ENCODE measurements around the gene ROBO1.
"Not testable (repeated sequence)": the region's sequence is repeated elsewhere in the genome, so short reads cannot be mapped to it uniquely, and the experiment has no call there.

ROBO1 gene

DNA sequence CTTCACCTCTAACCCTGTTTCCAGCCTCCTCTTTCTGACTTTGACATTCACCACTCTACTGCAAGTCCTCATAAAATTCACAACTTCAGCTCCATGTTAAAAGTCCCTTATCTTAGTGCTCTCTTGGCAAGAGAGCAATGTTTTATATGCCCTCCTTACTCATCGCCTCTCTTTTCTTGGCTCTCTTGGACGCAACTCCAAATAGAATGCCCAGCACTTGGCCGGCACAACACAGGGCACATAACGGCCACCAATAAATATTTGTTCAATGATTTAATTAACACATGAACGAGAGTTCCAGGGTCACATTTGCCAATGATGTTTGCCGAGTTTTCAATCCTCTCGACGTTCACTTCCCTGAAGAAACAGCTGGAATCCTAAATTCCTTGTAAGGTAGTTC, 401.4 kb downstream of the ROBO1 start:
- DNase-seq: no peak

DNA sequence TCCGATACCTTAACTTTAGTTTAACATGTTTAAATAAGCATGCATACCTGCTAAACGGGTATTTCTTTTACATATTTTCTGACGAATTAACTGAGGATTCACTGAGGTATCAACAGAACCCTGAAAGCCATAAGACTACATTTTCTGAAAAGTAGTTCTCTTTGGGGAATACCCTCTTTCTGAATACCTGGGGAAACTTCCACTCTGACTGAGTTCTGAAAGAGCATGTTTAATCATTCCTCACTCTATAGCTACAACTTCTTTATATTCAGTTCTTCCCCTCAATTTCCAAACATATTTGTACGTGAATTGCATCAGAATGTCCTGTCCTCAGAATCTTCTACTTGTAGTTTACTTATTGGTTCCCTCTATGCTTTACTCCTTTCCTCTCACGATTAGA, 403.0 kb downstream of the ROBO1 start:
- DNase-seq: no peak

DNA sequence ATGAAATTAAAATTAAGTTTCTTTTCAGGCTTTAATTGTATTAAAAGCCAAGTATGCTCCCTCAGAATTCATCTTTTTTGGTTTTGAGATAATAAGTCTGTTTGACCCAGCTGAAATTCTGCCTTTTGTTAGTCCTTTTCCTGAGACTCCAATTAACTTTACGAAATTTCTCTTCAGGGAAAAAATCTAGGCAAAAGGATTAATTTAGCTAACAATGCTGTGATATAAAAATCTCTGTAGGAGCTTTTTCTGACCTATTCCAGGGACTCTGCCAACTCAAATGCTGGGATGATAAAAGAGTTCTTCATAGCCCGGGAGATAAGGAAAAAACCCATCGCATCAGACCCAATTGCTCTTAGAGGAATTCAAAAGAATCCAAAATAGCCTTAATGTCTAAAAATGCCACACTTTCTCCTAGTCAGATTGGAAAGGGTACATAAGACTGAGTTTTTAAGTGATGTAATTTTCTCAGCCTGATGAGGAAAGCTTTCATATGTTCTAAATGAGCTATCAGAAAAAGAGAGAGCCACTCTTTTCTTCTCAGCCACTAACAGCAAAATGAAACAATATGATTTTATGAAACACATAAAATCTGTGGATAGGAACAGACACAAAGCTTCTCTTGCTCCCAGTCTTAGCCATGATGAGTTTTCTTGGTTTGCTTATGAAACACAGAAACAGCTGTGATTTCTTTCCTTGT, 405.1 kb downstream of the ROBO1 start:
- no peak for DNase-seq

DNA sequence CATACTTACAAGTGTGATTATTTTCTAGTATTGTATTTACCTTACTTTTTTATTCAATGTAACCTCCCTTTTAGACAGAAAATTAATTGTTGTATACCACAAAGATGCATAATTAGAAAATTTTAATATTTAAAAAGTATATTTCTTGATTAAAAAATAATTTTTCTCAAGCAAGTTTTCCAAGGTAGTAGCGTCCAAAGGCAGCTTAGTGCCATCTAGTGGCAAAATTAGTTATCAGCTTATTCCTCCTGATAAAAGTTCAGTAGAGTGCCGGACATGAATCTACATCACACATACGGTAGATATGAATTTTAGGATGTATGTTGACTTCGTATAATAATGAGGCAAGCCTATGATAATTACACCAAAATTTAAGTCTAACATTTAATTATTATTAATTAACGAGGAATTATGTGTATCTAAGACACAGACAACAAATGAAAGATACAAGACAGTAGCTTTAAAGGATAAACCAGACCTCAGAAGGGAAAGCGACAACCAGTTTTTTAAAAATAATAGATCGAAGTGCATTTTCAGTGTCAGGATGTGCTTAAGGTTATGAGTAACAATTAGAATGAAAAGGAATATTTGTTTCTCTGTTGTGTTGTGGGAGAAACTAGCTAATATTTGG, 405.9 kb downstream of the ROBO1 start:
- DNase-seq: no peak

DNA sequence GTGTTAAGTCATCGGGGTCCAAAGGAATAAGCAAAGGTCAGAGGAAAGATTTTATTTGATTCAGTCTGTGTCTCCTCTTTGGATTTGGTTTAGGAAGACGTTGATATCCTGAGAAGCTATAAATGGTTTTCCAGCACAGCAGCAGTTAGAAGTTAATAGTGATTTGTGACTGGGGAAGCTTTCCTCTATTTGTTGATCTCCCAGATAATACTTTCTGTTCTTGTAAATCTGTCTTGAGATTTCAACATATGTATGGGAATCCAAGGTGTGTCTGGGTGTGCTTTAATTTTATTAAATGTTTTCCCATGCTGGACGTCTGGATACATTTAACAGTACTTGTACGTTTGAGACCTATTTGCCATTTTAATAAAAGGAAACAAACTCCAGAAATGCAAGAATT, 409.5 kb downstream of the ROBO1 start:
- no peak for DNase-seq

DNA sequence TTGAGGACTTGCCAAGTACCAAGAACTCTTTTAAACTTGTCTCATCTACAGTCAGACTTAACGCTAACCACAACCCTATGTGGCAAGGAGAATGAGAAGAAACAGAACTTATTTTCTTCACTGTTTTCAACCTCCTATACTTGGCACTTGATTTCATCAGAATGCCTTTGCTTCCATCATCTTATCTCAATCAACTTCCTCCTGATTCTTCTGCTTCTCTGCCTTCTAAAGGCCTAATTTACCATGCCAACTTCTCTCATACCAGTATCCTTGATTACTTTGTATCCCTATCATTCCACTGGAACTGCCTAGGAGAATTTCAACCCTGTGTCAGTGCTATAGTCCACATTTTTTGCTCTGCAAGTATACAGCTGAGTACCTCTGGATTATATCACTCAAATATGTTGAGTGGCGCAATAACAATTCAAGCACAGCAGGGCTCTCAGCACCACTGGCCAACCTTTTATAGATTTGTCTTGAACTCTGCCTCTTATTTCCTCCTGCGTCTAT, 413.6 kb downstream of the ROBO1 start:
- no peak for DNase-seq

DNA sequence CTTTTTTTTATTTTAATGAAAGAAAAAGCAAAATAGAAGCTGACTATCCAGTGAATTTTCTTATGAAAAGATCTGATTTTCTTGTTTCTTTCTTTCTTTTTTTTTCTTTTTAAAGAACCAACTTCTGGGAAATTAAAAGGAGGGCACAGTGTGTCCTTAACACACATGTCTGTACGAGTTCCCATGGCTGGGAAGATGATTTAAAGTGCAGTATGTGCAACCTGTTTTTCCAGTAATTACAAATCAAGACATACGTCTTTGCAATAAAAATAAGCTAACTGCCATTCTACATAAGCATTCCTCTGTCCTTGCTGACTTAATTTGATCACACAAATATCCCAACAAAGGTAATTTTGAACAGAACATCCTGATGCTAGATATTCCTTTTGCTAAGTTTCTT, 416.1 kb downstream of the ROBO1 start:
- DNase-seq: no peak

DNA sequence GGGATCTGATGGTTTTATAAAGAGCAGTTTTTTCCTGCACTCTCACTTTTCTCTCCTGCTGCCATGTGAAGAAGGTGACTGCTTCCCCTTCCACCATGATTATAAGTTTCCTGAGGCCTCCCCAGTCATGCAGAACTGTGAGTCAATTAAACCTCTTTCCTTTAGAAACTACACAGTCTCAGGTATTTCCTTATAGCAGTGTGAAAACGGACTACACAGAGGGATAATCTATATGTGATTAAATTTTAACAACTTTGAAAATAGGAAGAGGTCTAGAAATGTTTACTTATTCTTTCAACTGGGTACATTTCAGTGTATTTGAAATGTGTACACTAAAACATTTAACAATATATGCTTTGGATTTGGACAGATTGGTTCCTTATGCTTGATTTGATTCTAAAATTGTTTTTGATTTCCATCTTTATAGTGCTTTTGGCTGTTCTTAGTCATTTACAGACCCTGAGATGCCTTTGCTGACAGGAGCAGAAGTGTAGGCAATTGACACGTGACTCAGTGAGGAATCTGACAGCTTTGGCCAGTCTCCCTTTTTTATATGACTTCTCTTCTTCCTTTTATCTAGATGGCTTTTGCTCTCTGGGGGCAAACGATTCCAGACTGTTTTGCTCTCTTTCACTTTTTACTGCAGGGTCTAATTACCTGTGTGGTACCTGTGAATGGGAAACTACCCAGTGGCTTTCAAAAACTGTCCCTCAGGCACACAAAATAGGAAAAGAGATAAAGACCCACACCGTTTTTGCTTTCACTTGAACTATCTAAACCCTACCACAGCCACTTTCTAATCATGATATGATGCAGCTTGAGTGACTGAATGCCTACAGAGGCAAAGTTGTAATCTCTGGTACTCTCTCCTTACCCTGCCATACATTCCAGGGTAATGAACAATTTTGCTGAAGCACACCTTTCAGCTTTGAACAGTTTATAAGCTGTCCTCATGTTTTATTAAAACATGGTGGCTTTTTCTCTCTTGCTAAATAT, 422.6 kb downstream of the ROBO1 start:
- no peak for DNase-seq

DNA sequence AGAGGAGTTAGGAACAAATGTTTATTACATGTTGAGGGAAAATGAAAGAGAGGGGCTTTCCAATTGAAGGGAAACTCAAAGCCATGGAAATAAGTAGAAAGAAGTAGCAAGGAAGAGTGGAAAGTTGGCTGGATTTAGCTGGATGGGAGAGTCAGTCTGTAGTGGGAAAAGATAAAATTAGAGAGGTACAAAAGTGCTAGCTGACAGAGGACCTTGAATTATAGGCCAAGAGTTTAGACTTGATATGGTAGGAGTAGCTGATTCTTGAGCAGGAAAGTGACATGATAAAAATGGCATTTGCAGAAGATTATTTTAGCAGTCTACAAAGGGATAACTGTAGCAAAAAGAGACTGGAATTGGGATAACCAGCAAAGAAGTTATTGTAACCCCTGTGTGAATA, 425.8 kb downstream of the ROBO1 start:
- DNase-seq: no peak

DNA sequence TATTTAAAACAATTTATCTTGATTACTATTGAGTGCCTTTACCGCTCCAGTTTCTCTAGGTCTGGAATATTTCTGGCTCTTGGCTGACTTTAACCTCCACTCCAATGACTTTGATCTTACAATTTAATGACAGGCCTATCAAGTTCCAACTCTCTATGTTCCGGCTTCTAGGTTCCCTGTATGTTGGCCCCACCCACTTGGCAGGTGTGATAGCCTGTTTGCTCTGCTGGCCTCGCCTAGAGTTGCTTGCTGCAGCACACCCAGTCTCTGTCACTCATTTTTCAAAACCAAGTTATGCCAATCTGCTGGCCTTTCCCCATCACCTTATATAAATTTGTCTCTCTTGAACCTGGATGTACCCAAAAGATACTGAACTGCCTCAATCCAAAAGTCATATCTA, 428.0 kb downstream of the ROBO1 start:
- no peak for DNase-seq

DNA sequence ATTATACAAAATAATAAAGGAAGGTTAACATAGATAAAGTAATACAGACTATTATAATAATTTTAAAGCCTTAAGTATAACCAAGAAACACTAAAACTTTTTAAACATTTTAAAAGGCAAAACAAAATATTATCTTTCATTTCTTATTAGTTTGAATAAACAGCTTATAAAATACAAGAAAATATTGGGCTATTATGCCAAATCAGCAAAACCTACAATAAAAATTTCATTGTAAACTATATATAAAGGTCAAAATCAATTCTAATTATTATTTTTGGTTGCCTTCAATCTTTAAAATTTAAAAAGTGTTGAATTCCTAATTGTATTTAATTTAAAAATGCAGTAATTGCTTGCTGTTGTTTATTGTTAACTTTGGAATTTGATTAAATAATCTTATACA, 430.0 kb downstream of the ROBO1 start:
- DNase-seq: no peak

DNA sequence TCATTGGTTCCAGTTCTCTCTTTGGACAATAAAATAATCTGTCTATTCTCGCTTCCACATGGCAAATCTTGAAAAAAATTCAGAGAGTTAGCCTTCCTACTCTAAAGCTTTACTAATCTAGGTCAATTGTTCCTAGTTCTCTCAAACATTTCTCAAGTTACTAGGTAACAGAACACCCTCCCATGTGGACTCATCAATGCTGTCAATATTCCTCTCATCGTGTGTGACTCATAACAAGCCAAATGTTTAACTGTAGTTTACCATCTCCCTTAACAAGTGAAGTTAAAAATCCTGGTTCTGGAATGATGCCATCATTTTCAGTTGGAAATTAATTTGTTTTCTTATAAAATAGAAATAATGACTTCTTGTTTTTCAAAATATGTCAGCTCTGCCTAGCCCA, 438.6 kb downstream of the ROBO1 start:
- no peak for DNase-seq

DNA sequence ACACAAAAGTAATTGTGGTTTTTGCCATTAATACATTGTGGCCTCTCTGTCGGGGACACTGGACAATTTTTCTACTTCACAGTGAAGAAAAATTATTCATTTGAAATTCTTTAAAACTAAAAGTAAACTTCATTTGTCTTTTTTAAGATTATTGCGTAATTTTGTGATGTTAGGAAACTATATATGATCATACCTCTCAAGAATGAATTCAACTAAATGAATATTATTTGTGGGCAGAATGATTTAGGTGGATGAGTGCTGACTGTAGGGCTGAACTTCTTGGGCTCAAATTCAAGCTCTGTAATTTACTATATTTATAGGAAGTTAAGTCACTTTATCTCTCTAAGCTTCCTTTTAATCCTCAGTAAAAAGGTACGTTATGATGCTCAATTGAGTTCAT, 441.2 kb downstream of the ROBO1 start:
- DNase-seq: no peak

DNA sequence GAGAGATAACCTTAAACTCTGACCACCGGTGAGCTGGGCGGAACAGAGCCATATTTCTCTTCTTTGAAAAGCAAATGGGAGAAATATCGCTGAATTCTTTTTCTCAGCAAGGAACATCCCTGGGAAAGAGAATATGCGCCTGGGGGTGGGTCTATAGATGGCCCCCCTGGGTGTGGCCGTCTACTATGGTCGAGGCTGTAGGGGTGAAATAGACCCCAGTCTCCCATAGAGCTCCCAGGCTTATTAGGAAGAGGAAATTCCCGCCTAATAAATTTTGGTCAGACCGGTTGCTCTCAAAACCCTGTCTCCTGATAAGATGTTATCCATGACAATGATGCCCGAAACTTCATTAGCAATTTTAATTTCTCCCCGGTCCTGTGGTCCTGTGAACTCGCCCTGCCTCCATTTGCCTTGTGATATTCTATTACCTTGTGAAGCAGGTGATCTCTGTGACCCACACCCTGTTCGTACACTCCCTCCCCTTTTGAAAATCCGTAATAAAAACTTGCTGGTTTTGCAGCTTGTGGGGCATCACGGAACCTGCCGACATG, 441.9 kb downstream of the ROBO1 start:
- DNase-seq: not testable (repeated sequence)

DNA sequence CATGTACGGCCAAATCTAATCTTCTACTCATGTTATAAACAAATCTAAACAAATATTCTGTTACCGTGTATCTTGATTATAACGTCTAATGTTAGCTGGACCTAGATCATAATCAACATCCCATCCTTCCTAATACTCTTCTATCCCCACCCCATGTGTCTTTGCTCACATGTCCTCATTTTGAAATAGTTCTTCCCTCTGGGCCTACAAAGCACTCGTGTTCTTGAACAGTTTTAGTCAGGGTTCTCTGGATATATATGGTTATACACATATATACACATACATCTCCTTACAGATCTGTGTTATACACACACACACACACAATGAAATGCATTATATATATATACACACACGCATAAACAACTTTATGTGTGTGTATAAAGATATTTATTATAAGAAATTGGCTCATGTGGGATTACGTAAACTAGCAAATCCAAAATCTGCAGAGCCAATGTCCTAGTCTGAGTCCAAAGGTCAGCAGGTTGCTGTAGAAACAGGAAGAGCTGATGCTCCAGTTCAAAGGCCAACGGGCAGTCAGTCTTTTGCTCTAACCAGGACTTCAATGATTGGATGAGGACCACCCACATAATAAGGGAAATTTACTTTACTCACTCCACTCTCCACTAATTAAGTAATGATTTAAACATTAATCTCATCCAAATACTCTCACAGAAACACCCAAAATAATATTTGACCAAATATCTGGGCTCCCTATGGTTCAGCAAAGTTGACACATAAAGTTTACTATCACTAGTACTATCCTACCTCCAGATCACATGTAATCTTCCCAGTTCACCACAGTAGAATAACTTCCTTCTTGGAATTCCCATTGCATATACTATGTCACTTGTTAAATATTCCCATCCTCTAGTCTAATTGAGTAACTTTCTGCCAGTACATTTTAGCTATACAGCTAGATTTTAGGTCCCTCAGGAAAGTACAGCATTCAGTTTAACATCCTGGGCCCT, 450.0 kb downstream of the ROBO1 start:
- DNase-seq: no peak

DNA sequence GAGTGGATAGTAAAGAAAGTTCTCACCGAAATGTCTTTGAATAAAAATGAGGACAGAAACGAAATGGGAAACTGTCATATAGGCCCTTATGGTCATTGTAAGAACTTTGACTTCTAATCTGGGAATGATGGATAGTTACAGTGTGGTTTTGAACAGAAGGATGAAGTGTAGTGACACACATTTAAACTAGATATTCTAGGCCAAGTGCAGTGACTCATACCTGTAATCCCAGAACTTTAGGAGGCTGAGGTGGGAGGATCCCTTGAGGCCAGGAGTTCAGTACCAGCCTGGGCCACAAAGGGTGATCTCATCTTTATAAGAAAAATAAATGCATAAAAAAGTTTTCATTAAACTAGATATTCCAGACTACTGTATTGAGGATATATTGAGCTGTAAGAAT, 452.8 kb downstream of the ROBO1 start:
- DNase-seq: no peak

DNA sequence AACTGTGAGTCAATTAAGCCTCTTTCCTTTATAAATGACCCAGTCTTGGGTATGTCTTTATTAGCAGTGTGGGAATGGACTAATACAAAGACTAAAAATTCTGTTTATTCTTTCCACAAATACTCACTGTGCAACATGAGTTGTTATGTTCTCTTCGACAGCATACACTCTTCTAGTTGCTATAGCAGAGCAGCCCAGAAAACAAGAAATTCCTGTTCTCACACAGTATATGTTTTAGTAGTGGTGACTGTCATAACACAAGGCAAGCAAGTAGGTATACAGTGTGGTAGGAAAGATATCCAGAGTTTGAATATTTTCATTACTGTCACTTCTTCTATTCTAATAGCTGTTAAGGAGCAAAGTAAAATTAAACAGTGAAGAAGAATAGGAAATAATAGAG, 453.3 kb downstream of the ROBO1 start:
- no peak for DNase-seq

DNA sequence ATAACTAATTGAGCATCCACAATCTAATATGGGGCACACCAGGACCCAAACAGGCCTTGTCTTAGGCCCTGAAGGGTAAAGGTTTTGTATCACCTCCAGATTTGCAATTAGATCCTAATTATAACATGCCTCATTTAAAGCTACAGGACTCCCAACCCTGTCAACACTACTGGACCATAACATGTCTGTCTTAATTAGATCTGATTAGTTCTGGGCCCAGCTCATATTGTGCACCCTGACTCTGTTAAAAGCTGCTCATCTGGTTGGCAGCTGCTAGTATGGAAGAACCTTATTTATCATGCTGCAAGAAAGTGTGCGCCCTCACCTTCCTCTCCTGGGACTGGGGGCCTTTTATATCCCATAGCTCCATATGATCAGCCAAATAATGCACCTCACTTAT, 457.8 kb downstream of the ROBO1 start:
- DNase-seq: no peak

DNA sequence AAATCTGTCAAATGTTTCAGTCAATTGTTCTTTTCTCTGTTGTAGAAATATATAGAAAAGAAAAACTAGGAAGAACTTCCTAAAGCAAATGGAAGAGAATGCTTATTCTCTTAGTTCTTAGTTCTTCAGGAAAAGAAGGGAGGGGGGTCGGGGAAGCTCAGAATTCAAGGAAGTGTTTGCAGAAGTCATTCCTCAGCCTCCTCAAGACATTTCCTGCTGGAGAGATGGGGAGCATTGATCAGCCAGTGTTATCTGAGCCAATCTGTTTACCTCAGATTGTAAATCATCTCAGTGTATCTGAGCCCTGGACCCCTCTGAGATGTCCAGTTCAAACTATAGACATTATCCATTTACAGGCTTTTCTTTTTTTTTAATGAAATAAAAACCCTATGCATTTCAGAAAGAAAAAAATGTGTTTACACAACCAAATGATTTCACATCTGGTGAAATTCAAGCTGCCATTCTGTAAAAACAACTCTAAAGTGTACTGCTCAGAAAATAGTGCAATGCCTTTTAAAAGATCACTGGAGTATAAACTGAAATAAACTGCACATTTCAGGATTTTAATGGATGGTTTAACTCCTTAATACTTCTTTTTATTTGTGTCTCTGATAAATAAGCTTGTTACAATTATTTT, 460.7 kb downstream of the ROBO1 start:
- no peak for DNase-seq

DNA sequence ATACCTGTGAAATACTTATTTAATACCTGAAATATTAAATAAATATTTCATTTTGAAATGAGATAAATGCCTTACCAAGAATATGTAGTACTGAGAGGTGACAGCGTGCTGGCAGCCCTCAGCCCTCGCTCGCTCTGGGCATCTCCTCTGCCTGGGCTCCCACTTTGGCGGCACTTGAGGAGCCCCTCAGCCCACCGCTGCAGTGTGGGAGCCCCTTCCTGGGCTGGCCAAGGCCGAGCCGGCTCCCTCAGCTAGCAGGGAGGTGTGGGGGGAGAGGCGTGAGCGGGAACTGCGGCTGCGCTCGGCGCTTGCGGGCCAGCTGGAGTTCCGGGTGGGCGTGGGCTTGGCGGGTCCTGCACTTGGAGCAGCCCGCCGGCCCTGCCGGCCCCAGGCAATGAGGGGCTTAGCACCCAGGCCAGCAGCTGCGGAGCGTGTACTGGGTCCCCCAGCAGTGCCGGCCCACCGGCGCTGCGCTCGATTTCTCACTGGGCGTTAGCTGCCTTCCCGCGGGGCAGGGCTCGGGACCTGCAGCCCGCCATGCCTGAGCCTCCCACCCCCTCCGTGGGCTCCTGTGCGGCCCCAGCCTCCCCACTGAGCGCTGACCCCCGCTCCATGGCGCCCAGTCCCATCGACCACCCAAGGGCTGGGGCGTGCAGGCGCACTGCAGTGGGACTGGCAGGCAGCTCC, 467.7 kb downstream of the ROBO1 start:
- not testable (repeated sequence) for DNase-seq
